ENCODE measurements around the gene GAR1.

GAR1 gene

DNA sequence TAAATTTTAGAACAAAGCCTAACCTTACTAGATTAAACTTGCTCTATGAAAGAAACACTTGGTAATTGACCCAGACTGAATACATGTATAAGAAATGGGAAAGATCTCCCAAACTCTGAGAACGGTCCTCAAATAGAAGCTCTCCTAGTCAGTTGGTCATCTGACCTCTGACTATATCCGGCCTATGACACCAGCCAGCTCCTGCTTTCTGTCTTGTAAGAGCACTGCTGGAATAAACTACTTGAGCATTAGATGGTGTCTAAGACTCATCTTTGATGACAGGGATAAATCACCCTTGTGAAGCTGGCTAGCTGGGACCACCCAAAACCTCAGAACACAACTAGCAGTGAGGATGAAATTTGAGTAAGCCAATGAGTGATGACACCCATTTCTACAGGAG is 56.5 kb downstream of the GAR1 start:
- no peak for ATAC-seq
- no peaks in the 10 kb centered on the region for H3K9me3 Mint-ChIP-seq

DNA sequence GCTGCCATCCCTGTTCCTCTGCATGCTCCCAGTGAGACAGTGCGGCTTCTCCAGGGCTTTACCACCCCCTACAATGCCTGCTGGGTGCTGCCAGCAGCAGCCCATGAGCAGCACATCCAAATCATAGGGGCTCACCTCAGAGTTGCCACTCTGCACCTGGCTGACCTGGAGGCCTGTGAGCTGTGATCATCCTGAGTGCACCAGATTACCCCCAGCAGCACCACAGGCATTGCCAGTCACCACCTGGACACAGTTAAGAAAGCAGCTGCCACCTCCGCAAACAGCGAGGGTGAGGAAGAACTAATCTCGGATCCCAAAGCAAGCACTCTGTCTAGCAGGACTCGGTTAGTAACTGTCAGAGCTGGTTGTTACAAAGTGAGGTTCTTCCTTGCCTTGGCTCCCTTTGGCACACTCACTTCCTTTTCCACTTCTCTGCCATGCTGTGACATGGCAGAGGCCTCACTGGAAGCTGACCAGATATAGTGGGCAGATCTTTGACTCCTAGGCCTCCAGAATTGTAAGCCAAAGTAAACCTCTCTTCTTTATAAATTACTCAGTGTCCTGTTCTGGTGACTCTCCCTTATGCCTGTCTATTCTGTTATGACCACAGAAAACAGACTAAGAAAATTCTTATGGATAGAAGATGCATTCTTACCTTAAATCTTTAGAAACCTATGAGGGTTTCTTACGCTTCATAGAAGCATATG is 57.5 kb downstream of the GAR1 start:
- Mint-ChIP-seq H3K4me3 (no peak overlapping the region), H3K4me1 (no peaks in the 10 kb centered on the region), H3K9me3 (no peaks in the 10 kb centered on the region), H3K27ac (no peak overlapping the region), H3K36me3 (no peaks in the 10 kb centered on the region)
- ATAC-seq (no peak), DNase-seq (ENCODE audit: low spot score in 2 of 2) (no peak)

More for the DNA sequence above, 56.5 kb downstream of the GAR1 start:
- no peak overlapping the region for H3K4me3 Mint-ChIP-seq
- H3K36me3 Mint-ChIP-seq = no peaks in the 10 kb centered on the region
- no peak for DNase-seq (ENCODE audit: low spot score in 2 of 2)
- no peak overlapping the region for H3K27ac Mint-ChIP-seq
- no peaks in the 10 kb centered on the region for H3K4me1 Mint-ChIP-seq

DNA sequence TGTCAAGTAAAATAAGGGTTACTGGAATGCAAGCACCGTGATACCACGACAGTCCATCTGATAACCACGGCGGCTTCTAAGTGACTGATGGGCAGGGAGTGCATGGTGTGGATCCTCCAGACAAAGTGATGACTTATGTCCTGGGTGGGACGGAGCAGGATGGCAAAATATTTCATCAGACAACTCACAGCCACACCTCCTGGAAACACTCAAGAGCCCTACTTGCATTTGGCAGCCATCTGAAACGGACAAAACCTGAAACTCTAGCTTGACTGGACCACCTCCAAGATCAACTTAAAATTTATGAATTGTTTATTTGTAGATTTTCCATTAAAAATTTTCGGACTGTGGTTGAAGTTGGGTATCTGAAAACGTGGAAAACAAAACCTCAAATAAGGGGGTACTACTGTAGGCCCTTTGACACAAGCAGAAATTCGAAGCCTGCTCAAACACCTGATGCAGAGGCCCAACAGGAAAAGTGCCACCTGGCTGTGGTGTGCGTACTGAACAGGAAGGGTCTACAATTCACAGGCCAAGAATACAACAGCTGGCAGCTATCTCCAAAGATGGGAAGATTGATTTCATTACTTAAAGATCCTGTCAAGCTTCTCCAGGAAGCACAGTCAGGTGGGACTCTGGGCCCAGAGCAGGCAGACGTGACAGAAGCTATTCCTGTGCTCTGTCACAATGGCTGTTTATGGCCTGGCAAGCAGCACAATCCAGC is 58.4 kb downstream of the GAR1 start:
- DNase-seq (ENCODE audit: low spot score in 2 of 2) (no peak), ATAC-seq (no peak)
- H3K27ac Mint-ChIP-seq = no peak overlapping the region
- H3K4me3 Mint-ChIP-seq = no peak overlapping the region
- no peaks in the 10 kb centered on the region for H3K4me1 Mint-ChIP-seq
- no peaks in the 10 kb centered on the region for H3K36me3 Mint-ChIP-seq
- no peaks in the 10 kb centered on the region for H3K9me3 Mint-ChIP-seq
